GM12873 (cell line): ENCODE results near the gene PCSK1N.

Experiments used
- CTCF ChIP-seq: IDR thresholded peaks from 2 replicates; pipeline ENCODE4 v1.5.1; 2012; ENCODE audit warnings: low read depth, mild to moderate bottlenecking, moderate library complexity, low read length, control low read depth; ENCODE audit not compliant: insufficient read depth; ENCODE audit errors: missing control alignments

Gene PCSK1N

DNA sequence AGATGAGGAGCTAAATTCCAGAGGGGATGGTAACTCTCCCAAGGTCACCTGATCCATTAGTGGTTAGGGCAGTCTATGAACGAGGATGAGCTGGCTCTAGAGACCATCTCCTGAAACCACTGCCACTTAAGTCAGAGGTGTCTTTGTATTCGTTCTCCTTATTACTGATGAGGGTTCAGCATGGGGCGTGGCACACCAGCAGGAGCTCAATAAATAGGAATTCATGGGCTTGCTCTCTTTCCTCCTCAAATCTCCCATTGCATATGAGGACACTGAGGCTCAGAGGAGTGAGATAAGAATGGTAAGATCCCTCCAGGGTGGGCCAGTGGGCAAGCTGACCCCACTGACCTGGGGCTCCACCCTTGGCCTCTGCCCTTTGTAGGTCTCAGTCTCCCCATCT, 50.7 kb downstream of the PCSK1N start:
- no peak for TF ChIP-seq CTCF

- TF ChIP-seq CTCF = no peak
Observed at GRCh38 chrX:48782795-48783194, 52.6 kb downstream of the PCSK1N start.

GRCh38 chrX:48782216-48782615, 53.2 kb downstream of the PCSK1N start:
- TF ChIP-seq CTCF = no peak

GRCh38 chrX:48781705-48782104, 53.7 kb downstream of the PCSK1N start:
- TF ChIP-seq CTCF = no peak
